BLaER1 treated with 17β-estradiol and CSF1 and Interleukin-3, amounts not matched to agents 10 nM and 100 nM (cell line): ENCODE data around the gene PANX2.

ENCODE experiments used
- H3K27ac ChIP-seq, 11 experiments: shearing (Covaris generic); formaldehyde crosslinking; 2 replicates each; pipeline ENCODE4 v1.8.1; 2022
- H3K27me3 ChIP-seq, 11 experiments: shearing (Covaris generic); formaldehyde crosslinking; 2 replicates each; pipeline ENCODE4 v1.8.1; 2022
- H3K36me3 ChIP-seq, 11 experiments: shearing (Covaris generic); formaldehyde crosslinking; 2 replicates each; pipeline ENCODE4 v1.8.1; 2022
- H3K4me1 ChIP-seq, 10 experiments: shearing (Covaris generic); formaldehyde crosslinking; 2 replicates each; pipeline ENCODE4 v1.8.1; 2022
- H3K4me2 ChIP-seq, 11 experiments: shearing (Covaris generic); formaldehyde crosslinking; 2 replicates each; pipeline ENCODE4 v1.8.1; 2022
- H3K4me3 ChIP-seq, 10 experiments: shearing (Covaris generic); formaldehyde crosslinking; 2 replicates each; pipeline ENCODE4 v1.8.1; 2022
- H3K9ac ChIP-seq, 11 experiments: shearing (Covaris generic); formaldehyde crosslinking; 2 replicates each; pipeline ENCODE4 v1.8.1; 2022
- H3K9me3 ChIP-seq, 11 experiments: shearing (Covaris generic); formaldehyde crosslinking; replicated peaks in 1 of 11; 2 replicates each; pipeline ENCODE4 v1.8.1; 2022
- H4K20me1 ChIP-seq, 11 experiments: shearing (Covaris generic); formaldehyde crosslinking; 2 replicates each; pipeline ENCODE4 v1.8.1; 2022
- Cebpa-rat ChIP-seq, 11 experiments: shearing (Covaris generic); IDR thresholded peaks; 2 replicates each; pipeline ENCODE4 v1.8.1; 2022

PANX2 gene

GRCh38 chr22:50153056-50153755 lies 17.3 kb upstream of the PANX2 start:
- Histone ChIP-seq H3K36me3 (no peaks in the 10 kb centered on the region), H3K27me3 (no peaks in the 10 kb centered on the region), H4K20me1 (peaks cover 0 to 15% (median 0%) of the 10 kb centered on the region in 11 experiments; a peak in 2 of 22 replicates), H3K4me2 (no peak overlapping the region), H3K4me1 (peaks cover 3 to 29% (median 10%) of the 10 kb centered on the region in 10 experiments; a peak in 13 of 20 replicates), H3K27ac (no peak overlapping the region), H3K4me3 (no peak overlapping the region), H3K9ac (no peak overlapping the region), H3K9me3 (no peaks in the 10 kb centered on the region)
- TF ChIP-seq Cebpa-rat (IDR thresholded peaks at IDR 0.05), result no peak

GRCh38 chr22:50153756-50154140 lies 16.8 kb upstream of the PANX2 start:
- H3K4me2 ChIP-seq, result no peak overlapping the region
- H3K36me3 ChIP-seq, result no peaks in the 10 kb centered on the region
- no peaks in the 10 kb centered on the region for H3K27me3 ChIP-seq
- no peak for TF ChIP-seq Cebpa-rat (IDR thresholded peaks at IDR 0.05)
- H3K9me3 ChIP-seq, result no peaks in the 10 kb centered on the region
- H3K4me1 ChIP-seq, result peaks cover 3 to 27% (median 9%) of the 10 kb centered on the region in 10 experiments; a peak in 13 of 20 replicates
- no peak overlapping the region for H3K9ac ChIP-seq
- peaks cover 0 to 13% (median 0%) of the 10 kb centered on the region in 11 experiments; a peak in 1 of 22 replicates for H4K20me1 ChIP-seq
- no peak overlapping the region for H3K4me3 ChIP-seq
- H3K27ac ChIP-seq, result no peak overlapping the region

- peaks cover 0 to 4% (median 0%) of the 10 kb centered on the region in 11 experiments; a peak in 2 of 22 replicates for H4K20me1 ChIP-seq
- H3K4me3 ChIP-seq, result no peak overlapping the region
- H3K9me3 ChIP-seq, result no peaks in the 10 kb centered on the region
- H3K4me1 ChIP-seq, result peaks cover 0 to 12% (median 11%) of the 10 kb centered on the region in 10 experiments; a peak in 13 of 20 replicates
- H3K36me3 ChIP-seq, result no peaks in the 10 kb centered on the region
- H3K9ac ChIP-seq, result no peak overlapping the region
- H3K27me3 ChIP-seq, result no peaks in the 10 kb centered on the region
- TF ChIP-seq Cebpa-rat (IDR thresholded peaks at IDR 0.05), result no peak
- no peak overlapping the region for H3K4me2 ChIP-seq
- H3K27ac ChIP-seq, result no peak overlapping the region
Observed at GRCh38 chr22:50157709-50158375, 12.7 kb upstream of the PANX2 start.

- H3K4me3 ChIP-seq, result no peak overlapping the region
- no peaks in the 10 kb centered on the region for H3K36me3 ChIP-seq
- H3K4me1 ChIP-seq, result peaks cover 0 to 17% (median 13%) of the 10 kb centered on the region in 10 experiments; a peak in 13 of 20 replicates
- H3K27ac ChIP-seq, result no peak overlapping the region
- peaks cover 0 to 5% (median 0%) of the 10 kb centered on the region in 11 experiments; a peak in 7 of 22 replicates for H3K9me3 ChIP-seq
- H3K9ac ChIP-seq, result no peak overlapping the region
- no peak overlapping the region for H3K4me2 ChIP-seq
- no peaks in the 10 kb centered on the region for H3K27me3 ChIP-seq
- H4K20me1 ChIP-seq, result peaks cover 0 to 4% (median 0%) of the 10 kb centered on the region in 11 experiments; a peak in 2 of 22 replicates
- TF ChIP-seq Cebpa-rat (IDR thresholded peaks at IDR 0.05), result no peak
Observed at GRCh38 chr22:50160947-50161346, 9.6 kb upstream of the PANX2 start.

- Histone ChIP-seq H3K36me3 (no peaks in the 10 kb centered on the region), H3K9me3 (peaks cover 0 to 13% (median 0%) of the 10 kb centered on the region in 11 experiments; a peak in 11 of 22 replicates), H3K27me3 (peaks cover 0 to under 1% (median 0%) of the 10 kb centered on the region in 11 experiments; a peak in 1 of 22 replicates), H4K20me1 (peaks cover 0 to 4% (median 0%) of the 10 kb centered on the region in 11 experiments; a peak in 2 of 22 replicates), H3K4me2 (peak overlapping the region in 5 of 11 experiments; percentile 38 to 60 (median 53); a peak in 7 of 22 replicates), H3K4me1 (peaks cover 0 to 17% (median 13%) of the 10 kb centered on the region in 10 experiments; a peak in 13 of 20 replicates), H3K9ac (no peak overlapping the region), H3K4me3 (no peak overlapping the region), H3K27ac (no peak overlapping the region)
- TF ChIP-seq Cebpa-rat (IDR thresholded peaks at IDR 0.05), result no peak
Observed at GRCh38 chr22:50161508-50162390, 8.8 kb upstream of the PANX2 start.

GRCh38 chr22:50162391-50162956 lies 8.1 kb upstream of the PANX2 start:
- H3K9ac ChIP-seq, result no peak overlapping the region; a peak in 1 of 22 replicates
- no peak overlapping the region for H3K4me3 ChIP-seq
- peak overlapping the region in 8 of 11 experiments; percentile 17 to 60 (median 39); a peak in 13 of 22 replicates for H3K4me2 ChIP-seq
- TF ChIP-seq Cebpa-rat (IDR thresholded peaks at IDR 0.05), result no peak
- peaks cover 0 to 4% (median 0%) of the 10 kb centered on the region in 11 experiments; a peak in 2 of 22 replicates for H4K20me1 ChIP-seq
- H3K27ac ChIP-seq, result no peak overlapping the region
- H3K36me3 ChIP-seq, result no peaks in the 10 kb centered on the region
- H3K27me3 ChIP-seq, result peaks cover 0 to 6% (median 2%) of the 10 kb centered on the region in 11 experiments; a peak in 12 of 22 replicates
- H3K4me1 ChIP-seq, result peaks cover 0 to 17% (median 13%) of the 10 kb centered on the region in 10 experiments; a peak in 13 of 20 replicates
- peaks cover 0 to 13% (median 0%) of the 10 kb centered on the region in 11 experiments; a peak in 11 of 22 replicates for H3K9me3 ChIP-seq

GRCh38 chr22:50165436-50166123 lies 5.0 kb upstream of the PANX2 start:
- Histone ChIP-seq H3K4me3 (no peak overlapping the region), H3K4me2 (no peak overlapping the region), H3K4me1 (peaks cover 0 to 20% (median 13%) of the 10 kb centered on the region in 10 experiments; a peak in 14 of 20 replicates), H3K9me3 (peaks cover 0 to 13% (median 0%) of the 10 kb centered on the region in 11 experiments; a peak in 11 of 22 replicates), H4K20me1 (peaks cover 0 to 4% (median 0%) of the 10 kb centered on the region in 11 experiments; a peak in 2 of 22 replicates), H3K27ac (no peak overlapping the region), H3K36me3 (no peaks in the 10 kb centered on the region), H3K9ac (no peak overlapping the region), H3K27me3 (peaks cover 18 to 37% (median 31%) of the 10 kb centered on the region in 11 experiments)
- no peak for TF ChIP-seq Cebpa-rat (IDR thresholded peaks at IDR 0.05)
